Neural progenitor cell (in vitro differentiated cells): Measurements from ENCODE around the gene PRIMA1. TPM values are rescaled to one million over a fixed set of nuclear protein-coding genes. Genes with fewer than 3 reads are reported as not detected.

ENCODE experiments used
- DNase-seq: peaks from one replicate; pipeline ENCODE4 v3.0.0-alpha.2; 2016; ENCODE audit warnings: low spot score
- H2AFZ ChIP-seq: fragments of 200-600 bp; sonication (generic); replicated peaks from 2 replicates; pipeline ENCODE4 v1.6.1; 2016; ENCODE audit warnings: antibody characterized with exemption
- H3F3A ChIP-seq: fragments of 200-600 bp; sonication (generic); 2 replicates; pipeline ENCODE4 v1.6.1; 2016; ENCODE audit warnings: antibody characterized with exemption, low read depth
- H3K27ac ChIP-seq: fragments of 200-600 bp; sonication (generic); 2 replicates; pipeline ENCODE4 v1.5.1; 2016; ENCODE audit warnings: mild to moderate bottlenecking
- H3K27me3 ChIP-seq: fragments of 200-600 bp; sonication (generic); 2 replicates; pipeline ENCODE4 v1.6.1; 2016; ENCODE audit warnings: mild to moderate bottlenecking, moderate library complexity
- H3K36me3 ChIP-seq: fragments of 200-600 bp; sonication (generic); 2 replicates; pipeline ENCODE4 v1.5.1; 2016
- H3K4me1 ChIP-seq: fragments of 200-600 bp; sonication (generic); 2 replicates; pipeline ENCODE4 v1.6.1; 2016; ENCODE audit warnings: mixed run types
- H3K4me2 ChIP-seq: fragments of 200-600 bp; sonication (generic); 2 replicates; pipeline ENCODE4 v1.6.1; 2016
- H3K4me3 ChIP-seq: fragments of 200-600 bp; sonication (generic); 2 replicates; pipeline ENCODE4 v1.5.1; 2016
- H3K79me2 ChIP-seq: fragments of 200-600 bp; sonication (generic); 2 replicates; pipeline ENCODE4 v1.6.1; 2016; ENCODE audit warnings: low read depth
- H3K9ac ChIP-seq: fragments of 200-600 bp; sonication (generic); 2 replicates; pipeline ENCODE4 v1.6.1; 2016
- H3K9me3 ChIP-seq: fragments of 200-600 bp; sonication (generic); 2 replicates; pipeline ENCODE4 v1.5.1; 2016; ENCODE audit warnings: low read depth
- H4K20me1 ChIP-seq: fragments of 200-600 bp; sonication (generic); 2 replicates; pipeline ENCODE4 v1.6.1; 2016; ENCODE audit warnings: low read depth
- H3K27ac Mint-ChIP-seq: 3 replicates; pipeline ENCODE4 v1.8.0; 2021; ENCODE audit warnings: mixed read lengths
- H3K27me3 Mint-ChIP-seq: 2 replicates; pipeline ENCODE4 v1.8.0; 2022; ENCODE audit warnings: low read depth, mild to moderate bottlenecking, inconsistent platforms, moderate library complexity, mixed read lengths; ENCODE audit not compliant: insufficient read depth
- H3K36me3 Mint-ChIP-seq: 3 replicates; pipeline ENCODE4 v1.8.0; 2021; ENCODE audit warnings: mixed read lengths
- H3K4me1 Mint-ChIP-seq: 3 replicates; pipeline ENCODE4 v1.8.0; 2021; ENCODE audit warnings: mixed read lengths
- H3K4me3 Mint-ChIP-seq: 3 replicates; pipeline ENCODE4 v1.8.0; 2021; ENCODE audit warnings: mild to moderate bottlenecking, moderate library complexity, mixed read lengths
- H3K9me3 Mint-ChIP-seq: 3 replicates; pipeline ENCODE4 v1.8.0; 2020; ENCODE audit warnings: mixed read lengths
- CTCF ChIP-seq: fragments of 200-600 bp; sonication (generic); IDR thresholded peaks from 2 replicates; pipeline ENCODE4 v1.5.1; 2017; ENCODE audit warnings: antibody characterized with exemption, mild to moderate bottlenecking
- EZH2 ChIP-seq: fragments of 200-600 bp; sonication (generic); IDR thresholded peaks from 2 replicates; pipeline ENCODE4 v1.6.1; 2017; ENCODE audit warnings: antibody characterized with exemption, mild to moderate bottlenecking, moderate library complexity
- EZH2phosphoT487 ChIP-seq: fragments of 200-600 bp; sonication (generic); IDR thresholded peaks from 2 replicates; pipeline ENCODE4 v1.6.1; 2017; ENCODE audit warnings: antibody characterized with exemption
- total RNA-seq: library from RNA; depleted of rRNA; stranded (reverse); fragments of >200 nt; gene quantifications from 2 replicates; pipeline ENCODE4 v1.2.3, GENCODE V29; 2015; ENCODE audit warnings: low replicate concordance

The PRIMA1 gene
- total RNA-seq, 1 donor from 2014 or later: 2.8 TPM

- H3K27ac Mint-ChIP-seq: no peak overlapping the region
- H2AFZ ChIP-seq: no peak overlapping the region
- H3K4me1 Mint-ChIP-seq: peaks cover 46% of the 10 kb centered on the region
- no peak overlapping the region for H3K27ac ChIP-seq
- H4K20me1 ChIP-seq: no peaks in the 10 kb centered on the region
- H3K4me2 ChIP-seq: no peak overlapping the region
- H3K4me3 Mint-ChIP-seq: no peak overlapping the region
- no peaks in the 10 kb centered on the region for H3K27me3 ChIP-seq
- peaks cover 9% of the 10 kb centered on the region for H3K27me3 Mint-ChIP-seq
- H3K4me3 ChIP-seq: no peak overlapping the region
- no peak for DNase-seq
- no peaks in the 10 kb centered on the region for H3K9me3 Mint-ChIP-seq
- H3K36me3 Mint-ChIP-seq: no peaks in the 10 kb centered on the region
- H3K9ac ChIP-seq: no peak overlapping the region
- no peaks in the 10 kb centered on the region for H3K79me2 ChIP-seq
- peaks cover 21% of the 10 kb centered on the region for H3F3A ChIP-seq
- TF ChIP-seq EZH2phosphoT487: no peak
- no peak for TF ChIP-seq CTCF
- no peak for TF ChIP-seq EZH2
- H3K4me1 ChIP-seq: peaks cover 42% of the 10 kb centered on the region
- no peaks in the 10 kb centered on the region for H3K9me3 ChIP-seq
- no peaks in the 10 kb centered on the region for H3K36me3 ChIP-seq
Measured at GRCh38 chr14:93682459-93682858, 105.8 kb downstream of the PRIMA1 start.

GRCh38 chr14:93676416-93676958 is 111.8 kb downstream of the PRIMA1 start:
- Histone ChIP-seq H3K27me3 (no peaks in the 10 kb centered on the region), H3K9ac (no peak overlapping the region), H3K79me2 (no peaks in the 10 kb centered on the region), H2AFZ (no peak overlapping the region), H3K4me1 (peaks cover 2% of the 10 kb centered on the region), H3K4me3 (no peak overlapping the region), H3K36me3 (no peaks in the 10 kb centered on the region), H3F3A (peaks cover 2% of the 10 kb centered on the region), H4K20me1 (no peaks in the 10 kb centered on the region), H3K27ac (no peak overlapping the region), H3K9me3 (no peaks in the 10 kb centered on the region), H3K4me2 (no peak overlapping the region)
- no peaks in the 10 kb centered on the region for H3K9me3 Mint-ChIP-seq
- H3K27ac Mint-ChIP-seq: no peak overlapping the region
- H3K27me3 Mint-ChIP-seq: peaks cover 2% of the 10 kb centered on the region
- DNase-seq: no peak
- TF ChIP-seq CTCF (no peak), EZH2 (no peak), EZH2phosphoT487 (no peak)
- H3K36me3 Mint-ChIP-seq: no peaks in the 10 kb centered on the region
- no peak overlapping the region for H3K4me3 Mint-ChIP-seq
- H3K4me1 Mint-ChIP-seq: peaks cover 5% of the 10 kb centered on the region

GRCh38 chr14:93675651-93676050 is 112.6 kb downstream of the PRIMA1 start:
- Histone ChIP-seq H3K36me3 (no peaks in the 10 kb centered on the region), H3K4me2 (no peak overlapping the region), H3K27me3 (no peaks in the 10 kb centered on the region), H3K4me1 (no peaks in the 10 kb centered on the region), H4K20me1 (no peaks in the 10 kb centered on the region), H3K9me3 (no peaks in the 10 kb centered on the region), H3K4me3 (no peak overlapping the region), H3K9ac (no peak overlapping the region), H3F3A (no peaks in the 10 kb centered on the region), H2AFZ (no peak overlapping the region), H3K79me2 (no peaks in the 10 kb centered on the region), H3K27ac (no peak overlapping the region)
- Mint-ChIP-seq H3K4me1 (no peaks in the 10 kb centered on the region), H3K9me3 (no peaks in the 10 kb centered on the region), H3K4me3 (no peak overlapping the region), H3K27ac (no peak overlapping the region), H3K27me3 (peaks cover 2% of the 10 kb centered on the region), H3K36me3 (no peaks in the 10 kb centered on the region)
- no peak for DNase-seq
- TF ChIP-seq EZH2 (no peak), CTCF (no peak), EZH2phosphoT487 (no peak)
